WTC11 (cell line): ENCODE data around the gene JAZF1. TPM values are rescaled to one million over a fixed set of nuclear protein-coding genes. Genes with fewer than 3 reads are reported as not detected.

Source experiments
- ATAC-seq: fragments of 200-7000 bp; cut with Tn5 transposase; 2 replicates; pipeline ENCODE4 v1.10.0; 2021; ENCODE audit warnings: mild to moderate bottlenecking, moderate library complexity
- CTCF ChIA-PET: fragments of 300-600 bp; sonication (Branson Sonifier 250); formaldehyde crosslinking; loops from one replicate; lab custom pipeline; 2021; ENCODE audit warnings: antibody characterized with exemption; lab: Charles Lee
- POLR2A ChIA-PET: fragments of 350-600 bp; sonication (Branson Sonifier 250); formaldehyde crosslinking; loops from one replicate; lab custom pipeline; 2021; ENCODE audit warnings: antibody characterized with exemption; lab: Charles Lee
- DNase-seq: peaks from one replicate; pipeline ENCODE4 v3.0.0; 2021; ENCODE audit warnings: low spot score
- H3K27ac Mint-ChIP-seq: 2 replicates; pipeline ENCODE4 v1.8.0; 2021; ENCODE audit warnings: mixed read lengths
- H3K27me3 Mint-ChIP-seq: 2 replicates; pipeline ENCODE4 v1.8.0; 2021; ENCODE audit warnings: low read depth, mild to moderate bottlenecking, moderate library complexity, mixed read lengths
- H3K36me3 Mint-ChIP-seq: 2 replicates; pipeline ENCODE4 v1.8.0; 2021; ENCODE audit warnings: mixed read lengths
- H3K4me1 Mint-ChIP-seq: 2 replicates; pipeline ENCODE4 v1.8.0; 2022; ENCODE audit warnings: mixed read lengths
- H3K4me3 Mint-ChIP-seq: 2 replicates; pipeline ENCODE4 v1.8.0; 2021; ENCODE audit warnings: mild to moderate bottlenecking, moderate library complexity, mixed read lengths
- H3K9me3 Mint-ChIP-seq: 2 replicates; pipeline ENCODE4 v1.8.0; 2021; ENCODE audit warnings: mixed read lengths
- ATF1 ChIP-seq: sonication (generic); formaldehyde crosslinking; IDR thresholded peaks from 2 replicates; pipeline ENCODE4 v1.8.1; 2023; ENCODE audit warnings: mild to moderate bottlenecking, moderate library complexity, missing genetic modification reagents
- NFATC4 ChIP-seq: fragments of 250-450 bp; sonication (Bioruptor Pico); IDR thresholded peaks from 2 replicates; pipeline ENCODE4 v1.9.0; 2021; ENCODE audit warnings: mild to moderate bottlenecking
- NR1H2 ChIP-seq: sonication (generic); formaldehyde crosslinking; IDR thresholded peaks from 2 replicates; pipeline ENCODE4 v1.9.0; 2021; ENCODE audit warnings: mild to moderate bottlenecking, moderate library complexity, missing genetic modification reagents
- PRRX2 ChIP-seq: fragments of 250-450 bp; sonication (Bioruptor Pico); IDR thresholded peaks from 2 replicates; pipeline ENCODE4 v1.8.0; 2021; ENCODE audit warnings: mild to moderate bottlenecking
- TCF7 ChIP-seq: sonication (generic); formaldehyde crosslinking; IDR thresholded peaks from 2 replicates; pipeline ENCODE4 v1.8.0; 2022; ENCODE audit warnings: mild to moderate bottlenecking, low read depth, missing genetic modification reagents, moderate library complexity
- TEAD4 ChIP-seq: sonication (generic); formaldehyde crosslinking; IDR thresholded peaks from 2 replicates; pipeline ENCODE4 v1.8.0; 2022; ENCODE audit warnings: mild to moderate bottlenecking, missing genetic modification reagents
- ZBTB21 ChIP-seq: sonication (generic); formaldehyde crosslinking; IDR thresholded peaks from 2 replicates; pipeline ENCODE4 v1.8.1; 2023; ENCODE audit warnings: mild to moderate bottlenecking, missing genetic modification reagents, borderline replicate concordance
- ZNF121 ChIP-seq: sonication (generic); formaldehyde crosslinking; IDR thresholded peaks from 2 replicates; pipeline ENCODE4 v1.8.0; 2023; ENCODE audit warnings: missing genetic modification reagents
- ZNF232 ChIP-seq: sonication (generic); formaldehyde crosslinking; IDR thresholded peaks from 2 replicates; pipeline ENCODE4 v1.8.0; 2022; ENCODE audit warnings: mild to moderate bottlenecking, missing genetic modification reagents
- ZNF317 ChIP-seq: sonication (generic); formaldehyde crosslinking; IDR thresholded peaks from 2 replicates; pipeline ENCODE4 v1.8.1; 2023; ENCODE audit warnings: low read depth, mild to moderate bottlenecking, moderate library complexity, missing genetic modification reagents, borderline replicate concordance
- ZNF396 ChIP-seq: fragments of 250-450 bp; sonication (Bioruptor Pico); IDR thresholded peaks from 2 replicates; pipeline ENCODE4 v1.8.0; 2021; ENCODE audit warnings: mild to moderate bottlenecking, moderate library complexity, borderline replicate concordance
- ZNF416 ChIP-seq: fragments of 250-450 bp; sonication (Bioruptor Pico); IDR thresholded peaks from 2 replicates; pipeline ENCODE4 v1.9.0; 2021; ENCODE audit warnings: mild to moderate bottlenecking, inconsistent platforms
- total RNA-seq: library from RNA; stranded (reverse); gene quantifications from 3 replicates; pipeline ENCODE4 v1.2.3, GENCODE V29; 2021
- TF ChIP-seq, protein P1 (sequence below): sonication (generic); formaldehyde crosslinking; IDR thresholded peaks from 2 replicates; pipeline ENCODE4 v1.8.1; 2023; ENCODE audit warnings: mild to moderate bottlenecking, missing genetic modification reagents, moderate library complexity
- TF ChIP-seq, protein P2 (sequence below): fragments of 250-450 bp; sonication (Bioruptor Pico); IDR thresholded peaks from 2 replicates; pipeline ENCODE4 v2.1.2; 2022; ENCODE audit warnings: mild to moderate bottlenecking, moderate library complexity
- TF ChIP-seq, protein P3 (sequence below): fragments of 200-600 bp; IDR thresholded peaks from 2 replicates; pipeline ENCODE4 v1.8.0; 2022; ENCODE audit warnings: antibody characterized with exemption
- TF ChIP-seq, protein P4 (sequence below): sonication (generic); formaldehyde crosslinking; IDR thresholded peaks from 2 replicates; pipeline ENCODE4 v1.8.1; 2023; ENCODE audit warnings: mild to moderate bottlenecking, moderate library complexity, missing genetic modification reagents
- TF ChIP-seq, protein P5 (sequence below): sonication (generic); formaldehyde crosslinking; IDR thresholded peaks from 2 replicates; pipeline ENCODE4 v1.8.1; 2022; ENCODE audit warnings: low read depth, mild to moderate bottlenecking, moderate library complexity, missing genetic modification reagents, borderline replicate concordance
- TF ChIP-seq, protein P6 (sequence below): sonication (generic); formaldehyde crosslinking; IDR thresholded peaks from 2 replicates; pipeline ENCODE4 v1.8.1; 2023; ENCODE audit warnings: mild to moderate bottlenecking, missing genetic modification reagents

Gene JAZF1
- total RNA-seq, 1 experiment from 2014 or later, result 19.0 TPM

DNA sequence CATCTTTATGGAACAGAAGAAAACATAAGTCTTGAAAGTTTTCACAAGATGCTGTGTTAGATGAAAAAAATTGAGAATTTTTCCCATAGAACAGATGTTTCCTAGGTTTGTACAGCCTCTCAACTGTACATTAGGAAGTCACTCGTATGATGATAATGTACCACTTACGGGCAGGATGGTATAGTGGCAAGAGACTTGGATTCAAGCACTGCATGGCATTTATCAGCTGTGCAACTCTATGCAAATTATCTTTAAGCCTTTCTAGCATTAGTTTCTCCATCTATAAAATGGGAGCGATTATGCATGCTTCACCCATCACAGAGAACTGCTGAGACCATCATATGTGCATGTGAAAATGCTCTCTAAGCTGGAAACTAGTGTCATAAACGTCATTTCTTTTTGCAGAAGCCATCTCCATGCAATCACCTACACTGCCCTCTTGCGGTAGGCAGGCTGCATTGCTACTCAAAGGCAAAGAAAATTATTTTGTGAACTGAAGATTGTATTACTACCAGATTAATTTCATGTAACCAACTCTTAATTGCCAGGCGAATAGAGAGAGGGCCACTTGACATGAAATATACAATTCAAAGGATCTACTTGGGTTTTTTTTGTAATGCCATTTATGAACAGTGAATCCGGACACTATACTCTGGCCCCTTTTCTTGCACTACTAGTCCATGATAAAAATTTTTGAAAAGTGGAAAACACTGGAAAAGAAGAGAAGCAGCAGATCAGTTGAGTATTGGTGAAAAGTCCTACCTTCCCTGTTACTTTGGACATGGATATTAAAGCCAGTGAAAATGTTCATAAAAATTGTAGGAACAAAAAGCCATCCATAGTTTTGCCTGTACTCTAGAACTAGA is 102.3 kb downstream of the JAZF1 start:
- peaks cover 30% of the 10 kb centered on the region for H3K4me1 Mint-ChIP-seq
- H3K27ac Mint-ChIP-seq, result no peak overlapping the region
- CTCF ChIA-PET, result interaction anchor here (0.5 to 18.4 kb wide), 18 partner anchors 9 to 791 kb away, joined by 3 to 248 read pairs (median 4); no protein-coding TSS in a partner anchor
- H3K4me3 Mint-ChIP-seq, result no peak overlapping the region
- no peak for ATAC-seq
- H3K27me3 Mint-ChIP-seq, result no peaks in the 10 kb centered on the region
- no peaks in the 10 kb centered on the region for H3K9me3 Mint-ChIP-seq
- POLR2A ChIA-PET, result no interaction called here
- DNase-seq, result peak; percentile 33
- H3K36me3 Mint-ChIP-seq, result no peaks in the 10 kb centered on the region
- TF ChIP-seq NFATC4 (CRISPR knock-in tag) (no peak), NR1H2 (no peak), ZNF396 (no peak), TEAD4 (CRISPR knock-in tag) (no peak), ZNF232 (CRISPR knock-in tag) (no peak)
- TF ChIP-seq, protein P1, sequence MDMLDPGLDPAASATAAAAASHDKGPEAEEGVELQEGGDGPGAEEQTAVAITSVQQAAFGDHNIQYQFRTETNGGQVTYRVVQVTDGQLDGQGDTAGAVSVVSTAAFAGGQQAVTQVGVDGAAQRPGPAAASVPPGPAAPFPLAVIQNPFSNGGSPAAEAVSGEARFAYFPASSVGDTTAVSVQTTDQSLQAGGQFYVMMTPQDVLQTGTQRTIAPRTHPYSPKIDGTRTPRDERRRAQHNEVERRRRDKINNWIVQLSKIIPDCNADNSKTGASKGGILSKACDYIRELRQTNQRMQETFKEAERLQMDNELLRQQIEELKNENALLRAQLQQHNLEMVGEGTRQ (CRISPR knock-in tag), result no peak
- TF ChIP-seq, protein P2, sequence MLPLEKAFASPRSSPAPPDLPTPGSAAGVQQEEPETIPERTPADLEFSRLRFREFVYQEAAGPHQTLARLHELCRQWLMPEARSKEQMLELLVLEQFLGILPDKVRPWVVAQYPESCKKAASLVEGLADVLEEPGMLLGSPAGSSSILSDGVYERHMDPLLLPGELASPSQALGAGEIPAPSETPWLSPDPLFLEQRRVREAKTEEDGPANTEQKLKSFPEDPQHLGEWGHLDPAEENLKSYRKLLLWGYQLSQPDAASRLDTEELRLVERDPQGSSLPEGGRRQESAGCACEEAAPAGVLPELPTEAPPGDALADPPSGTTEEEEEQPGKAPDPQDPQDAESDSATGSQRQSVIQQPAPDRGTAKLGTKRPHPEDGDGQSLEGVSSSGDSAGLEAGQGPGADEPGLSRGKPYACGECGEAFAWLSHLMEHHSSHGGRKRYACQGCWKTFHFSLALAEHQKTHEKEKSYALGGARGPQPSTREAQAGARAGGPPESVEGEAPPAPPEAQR (CRISPR knock-in tag), result no peak
- TF ChIP-seq, protein P3, sequence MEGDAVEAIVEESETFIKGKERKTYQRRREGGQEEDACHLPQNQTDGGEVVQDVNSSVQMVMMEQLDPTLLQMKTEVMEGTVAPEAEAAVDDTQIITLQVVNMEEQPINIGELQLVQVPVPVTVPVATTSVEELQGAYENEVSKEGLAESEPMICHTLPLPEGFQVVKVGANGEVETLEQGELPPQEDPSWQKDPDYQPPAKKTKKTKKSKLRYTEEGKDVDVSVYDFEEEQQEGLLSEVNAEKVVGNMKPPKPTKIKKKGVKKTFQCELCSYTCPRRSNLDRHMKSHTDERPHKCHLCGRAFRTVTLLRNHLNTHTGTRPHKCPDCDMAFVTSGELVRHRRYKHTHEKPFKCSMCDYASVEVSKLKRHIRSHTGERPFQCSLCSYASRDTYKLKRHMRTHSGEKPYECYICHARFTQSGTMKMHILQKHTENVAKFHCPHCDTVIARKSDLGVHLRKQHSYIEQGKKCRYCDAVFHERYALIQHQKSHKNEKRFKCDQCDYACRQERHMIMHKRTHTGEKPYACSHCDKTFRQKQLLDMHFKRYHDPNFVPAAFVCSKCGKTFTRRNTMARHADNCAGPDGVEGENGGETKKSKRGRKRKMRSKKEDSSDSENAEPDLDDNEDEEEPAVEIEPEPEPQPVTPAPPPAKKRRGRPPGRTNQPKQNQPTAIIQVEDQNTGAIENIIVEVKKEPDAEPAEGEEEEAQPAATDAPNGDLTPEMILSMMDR, result peak; percentile 96

DNA sequence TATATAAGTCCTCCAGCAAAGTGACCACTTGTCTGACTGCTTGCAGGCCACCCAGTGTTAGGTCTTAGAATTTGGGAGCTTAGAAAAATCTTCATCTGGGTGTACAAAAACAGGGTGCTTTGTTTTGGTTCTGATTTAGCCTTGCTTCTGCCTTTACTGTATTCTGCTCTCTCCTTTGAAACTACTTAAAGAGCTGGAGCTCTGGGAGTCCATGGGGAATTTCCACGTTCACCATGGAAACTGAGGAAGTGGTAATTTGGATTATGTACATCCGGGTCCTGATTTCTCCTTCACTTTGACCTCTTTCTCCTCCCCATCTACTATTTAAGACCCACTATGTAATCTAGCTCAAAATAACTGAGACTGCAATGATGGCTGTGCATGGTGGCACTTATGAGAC is 103.0 kb downstream of the JAZF1 start:
- Mint-ChIP-seq H3K27me3 (no peaks in the 10 kb centered on the region), H3K27ac (no peak overlapping the region), H3K4me1 (peaks cover 35% of the 10 kb centered on the region), H3K36me3 (no peaks in the 10 kb centered on the region), H3K4me3 (no peak overlapping the region), H3K9me3 (no peaks in the 10 kb centered on the region)
- POLR2A ChIA-PET, result no interaction called here
- no peak for TF ChIP-seq TCF7 (CRISPR knock-in tag)
- ATAC-seq (no peak), DNase-seq (no peak)
- CTCF ChIA-PET, result interaction anchor here (0.5 to 18.4 kb wide), 18 partner anchors 8 to 139 kb away, joined by 3 to 248 read pairs (median 4); no protein-coding TSS in a partner anchor

DNA sequence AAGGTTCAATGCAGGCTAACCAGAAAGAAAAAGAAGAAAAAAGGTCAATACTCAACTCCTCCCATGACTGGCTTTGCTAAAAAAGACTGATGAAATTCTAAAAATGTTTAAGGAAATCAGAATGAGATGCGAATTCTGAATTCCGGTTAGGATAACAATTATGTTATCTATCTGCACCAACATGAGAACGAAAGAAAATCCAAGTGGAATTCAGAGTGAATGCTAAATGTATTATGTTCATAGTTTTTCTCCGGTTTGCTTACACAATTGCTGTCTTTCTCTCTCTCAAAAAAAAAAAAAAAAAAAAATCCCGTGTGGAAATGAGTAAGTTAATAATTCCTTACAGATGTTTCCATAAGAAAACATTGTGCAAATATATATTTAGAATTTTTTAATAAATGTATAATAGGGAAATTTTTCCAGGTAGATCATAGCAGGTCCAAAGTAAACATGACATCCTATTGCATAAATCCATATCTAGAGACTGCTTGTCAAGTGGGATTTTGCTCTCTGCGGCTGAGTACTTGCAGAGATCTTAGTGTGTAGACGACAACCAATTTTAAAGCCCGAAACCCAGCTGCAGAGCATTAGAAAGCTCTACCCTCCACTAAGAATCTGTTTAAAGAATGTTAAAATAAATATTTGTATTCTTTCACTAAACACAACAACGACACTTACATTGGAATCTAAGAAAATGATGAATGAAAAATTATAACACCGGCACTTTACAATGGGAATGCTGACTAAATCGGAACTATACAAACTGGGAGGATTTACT is 104.0 kb downstream of the JAZF1 start:
- Mint-ChIP-seq H3K9me3 (no peaks in the 10 kb centered on the region), H3K27me3 (no peaks in the 10 kb centered on the region), H3K4me3 (no peak overlapping the region), H3K36me3 (no peaks in the 10 kb centered on the region), H3K27ac (no peak overlapping the region), H3K4me1 (peaks cover 42% of the 10 kb centered on the region)
- ATAC-seq (no peak), DNase-seq (no peak)
- ChIA-PET CTCF (interaction anchor here (1.0 to 18.4 kb wide), 6 partner anchors 8 to 44 kb away, joined by 4 to 248 read pairs (median 14); no protein-coding TSS in a partner anchor), POLR2A (no interaction called here)
- TF ChIP-seq PRRX2 (CRISPR knock-in tag) (no peak), ZBTB21 (CRISPR knock-in tag) (no peak), ZNF317 (CRISPR knock-in tag) (no peak), ZNF121 (CRISPR knock-in tag) (no peak), ZNF416 (CRISPR knock-in tag) (no peak), ATF1 (no peak)
- TF ChIP-seq, protein P4, sequence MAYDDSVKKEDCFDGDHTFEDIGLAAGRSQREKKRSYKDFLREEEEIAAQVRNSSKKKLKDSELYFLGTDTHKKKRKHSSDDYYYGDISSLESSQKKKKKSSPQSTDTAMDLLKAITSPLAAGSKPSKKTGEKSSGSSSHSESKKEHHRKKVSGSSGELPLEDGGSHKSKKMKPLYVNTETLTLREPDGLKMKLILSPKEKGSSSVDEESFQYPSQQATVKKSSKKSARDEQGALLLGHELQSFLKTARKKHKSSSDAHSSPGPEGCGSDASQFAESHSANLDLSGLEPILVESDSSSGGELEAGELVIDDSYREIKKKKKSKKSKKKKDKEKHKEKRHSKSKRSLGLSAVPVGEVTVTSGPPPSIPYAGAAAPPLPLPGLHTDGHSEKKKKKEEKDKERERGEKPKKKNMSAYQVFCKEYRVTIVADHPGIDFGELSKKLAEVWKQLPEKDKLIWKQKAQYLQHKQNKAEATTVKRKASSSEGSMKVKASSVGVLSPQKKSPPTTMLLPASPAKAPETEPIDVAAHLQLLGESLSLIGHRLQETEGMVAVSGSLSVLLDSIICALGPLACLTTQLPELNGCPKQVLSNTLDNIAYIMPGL (CRISPR knock-in tag), result no peak
- TF ChIP-seq, protein P5, sequence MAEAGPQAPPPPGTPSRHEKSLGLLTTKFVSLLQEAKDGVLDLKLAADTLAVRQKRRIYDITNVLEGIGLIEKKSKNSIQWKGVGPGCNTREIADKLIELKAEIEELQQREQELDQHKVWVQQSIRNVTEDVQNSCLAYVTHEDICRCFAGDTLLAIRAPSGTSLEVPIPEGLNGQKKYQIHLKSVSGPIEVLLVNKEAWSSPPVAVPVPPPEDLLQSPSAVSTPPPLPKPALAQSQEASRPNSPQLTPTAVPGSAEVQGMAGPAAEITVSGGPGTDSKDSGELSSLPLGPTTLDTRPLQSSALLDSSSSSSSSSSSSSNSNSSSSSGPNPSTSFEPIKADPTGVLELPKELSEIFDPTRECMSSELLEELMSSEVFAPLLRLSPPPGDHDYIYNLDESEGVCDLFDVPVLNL (CRISPR knock-in tag), result no peak
- TF ChIP-seq, protein P6, sequence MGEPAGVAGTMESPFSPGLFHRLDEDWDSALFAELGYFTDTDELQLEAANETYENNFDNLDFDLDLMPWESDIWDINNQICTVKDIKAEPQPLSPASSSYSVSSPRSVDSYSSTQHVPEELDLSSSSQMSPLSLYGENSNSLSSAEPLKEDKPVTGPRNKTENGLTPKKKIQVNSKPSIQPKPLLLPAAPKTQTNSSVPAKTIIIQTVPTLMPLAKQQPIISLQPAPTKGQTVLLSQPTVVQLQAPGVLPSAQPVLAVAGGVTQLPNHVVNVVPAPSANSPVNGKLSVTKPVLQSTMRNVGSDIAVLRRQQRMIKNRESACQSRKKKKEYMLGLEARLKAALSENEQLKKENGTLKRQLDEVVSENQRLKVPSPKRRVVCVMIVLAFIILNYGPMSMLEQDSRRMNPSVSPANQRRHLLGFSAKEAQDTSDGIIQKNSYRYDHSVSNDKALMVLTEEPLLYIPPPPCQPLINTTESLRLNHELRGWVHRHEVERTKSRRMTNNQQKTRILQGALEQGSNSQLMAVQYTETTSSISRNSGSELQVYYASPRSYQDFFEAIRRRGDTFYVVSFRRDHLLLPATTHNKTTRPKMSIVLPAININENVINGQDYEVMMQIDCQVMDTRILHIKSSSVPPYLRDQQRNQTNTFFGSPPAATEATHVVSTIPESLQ (CRISPR knock-in tag), result no peak
- TF ChIP-seq, protein P3, result no peak
